LHCN-M2 (cell line): Measurements from ENCODE around the gene C6orf132. TPM values are rescaled to one million over a fixed set of nuclear protein-coding genes. Genes with fewer than 3 reads are reported as not detected.

Experiments
- DNase-seq: peaks from one replicate; pipeline ENCODE4 v3.0.0-alpha.2; 2012; ENCODE audit warnings: low read depth
- total RNA-seq: library from RNA; depleted of rRNA; stranded (reverse); fragments of >200 nt; gene quantifications from 2 replicates; pipeline ENCODE4 v1.2.3, GENCODE V29; 2014; rRNA removed

The C6orf132 gene
- total RNA-seq, 1 experiment from 2014 or later = 0.75 TPM

DNA sequence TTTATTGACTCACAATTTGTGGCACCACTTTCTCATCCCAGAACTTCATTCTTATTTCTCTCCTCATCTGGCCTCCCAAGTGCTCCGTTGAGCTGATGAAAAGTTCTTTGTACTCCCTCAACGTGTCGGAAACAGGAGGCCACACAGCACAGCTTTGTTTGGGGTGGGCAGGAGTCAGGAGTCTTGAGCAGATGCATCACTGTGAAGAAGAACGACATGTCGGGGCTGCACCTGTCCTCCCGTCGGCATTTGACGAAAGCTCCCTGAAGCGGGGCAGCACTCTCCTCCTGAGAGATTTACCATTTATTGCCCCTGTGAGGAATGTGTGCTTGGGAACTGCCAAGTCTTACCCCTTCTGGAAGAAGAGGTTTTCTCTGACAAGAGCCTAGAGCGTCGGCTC is 64.0 kb downstream of the C6orf132 start:
- no peak for DNase-seq

DNA sequence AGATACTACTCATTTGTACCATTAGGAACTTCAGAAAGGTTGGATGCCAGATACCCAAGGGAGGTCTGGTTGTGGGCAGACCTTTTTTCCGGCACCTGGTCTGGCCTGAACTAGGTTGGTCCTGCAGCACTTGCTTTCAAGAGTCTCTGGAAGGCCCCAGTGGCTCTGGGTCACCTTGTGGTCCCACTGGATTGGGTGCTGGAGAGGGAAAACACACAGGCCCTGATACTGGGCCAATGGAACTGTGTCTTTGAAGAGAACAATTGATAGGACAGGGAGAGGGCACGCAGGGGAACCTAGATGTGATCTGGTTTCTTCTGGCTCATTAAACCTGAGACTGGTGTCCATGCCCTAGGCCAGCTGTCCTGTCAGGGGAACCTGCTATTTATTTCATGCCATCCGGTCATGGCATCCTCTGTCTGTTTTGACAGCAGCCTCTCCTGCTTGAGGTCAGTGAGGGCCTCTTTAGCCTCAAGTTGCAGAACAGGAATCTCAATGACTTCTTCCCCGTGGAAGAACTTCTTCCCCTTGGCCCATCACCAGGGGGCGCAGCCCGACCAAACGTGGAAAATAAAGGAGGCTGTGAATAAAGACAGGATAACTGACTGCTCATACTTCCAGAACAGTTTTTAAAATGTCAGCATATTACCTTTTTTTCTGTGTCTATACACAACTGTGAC is 67.1 kb downstream of the C6orf132 start:
- DNase-seq = peak; percentile 63

DNA sequence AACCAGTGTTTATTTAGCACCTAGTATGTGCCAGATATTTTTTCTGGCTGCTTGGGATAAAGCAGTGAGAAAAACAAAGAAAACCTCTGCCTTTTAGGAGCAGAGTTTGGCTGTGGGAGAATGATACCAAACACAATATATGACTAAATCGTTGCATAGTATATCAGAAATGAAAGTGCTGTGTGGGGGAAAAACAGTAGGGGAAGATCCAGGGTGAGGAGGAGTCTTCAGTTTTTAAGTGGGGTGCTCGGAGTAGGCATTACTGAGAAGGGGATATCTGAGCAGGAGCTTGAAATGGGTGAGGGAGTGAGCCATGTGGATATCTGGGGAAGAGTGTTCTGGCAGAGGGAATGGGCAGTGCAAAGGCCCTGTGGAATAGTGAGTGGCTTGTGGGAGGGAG is 69.1 kb downstream of the C6orf132 start:
- DNase-seq = no peak

DNA sequence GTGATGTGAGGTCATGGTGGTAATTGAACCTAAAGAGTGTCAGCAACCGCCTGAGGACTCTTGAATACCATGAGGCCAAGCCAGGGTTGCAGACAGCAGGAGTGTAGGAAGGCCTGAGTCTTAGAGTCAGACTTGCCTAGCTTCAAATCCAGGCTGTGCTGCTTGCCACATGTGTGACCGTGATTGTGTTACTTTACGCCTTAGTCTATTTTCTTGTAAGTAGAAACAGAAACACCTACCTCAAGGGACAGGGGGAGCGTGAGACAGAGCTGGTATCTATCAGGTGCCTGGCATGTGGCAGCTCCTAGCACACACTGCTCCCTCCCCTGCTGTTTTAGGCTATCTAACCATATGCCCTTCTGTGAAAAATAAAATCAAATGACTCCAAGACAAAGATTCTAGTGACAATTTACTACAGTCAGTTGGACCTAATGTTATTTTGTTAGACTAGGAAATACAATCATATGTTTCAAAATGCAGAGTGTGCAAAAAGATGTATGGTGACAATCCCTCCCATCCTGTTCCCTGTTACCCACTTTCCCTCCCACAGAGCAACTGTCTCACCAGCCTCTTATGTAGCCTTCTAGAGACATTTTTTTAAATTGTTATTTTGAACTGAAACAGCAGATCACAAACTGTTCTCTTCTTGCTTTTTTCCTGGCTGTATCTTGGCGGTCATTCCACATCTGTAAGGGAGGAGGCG is 70.4 kb downstream of the C6orf132 start:
- DNase-seq = no peak

DNA sequence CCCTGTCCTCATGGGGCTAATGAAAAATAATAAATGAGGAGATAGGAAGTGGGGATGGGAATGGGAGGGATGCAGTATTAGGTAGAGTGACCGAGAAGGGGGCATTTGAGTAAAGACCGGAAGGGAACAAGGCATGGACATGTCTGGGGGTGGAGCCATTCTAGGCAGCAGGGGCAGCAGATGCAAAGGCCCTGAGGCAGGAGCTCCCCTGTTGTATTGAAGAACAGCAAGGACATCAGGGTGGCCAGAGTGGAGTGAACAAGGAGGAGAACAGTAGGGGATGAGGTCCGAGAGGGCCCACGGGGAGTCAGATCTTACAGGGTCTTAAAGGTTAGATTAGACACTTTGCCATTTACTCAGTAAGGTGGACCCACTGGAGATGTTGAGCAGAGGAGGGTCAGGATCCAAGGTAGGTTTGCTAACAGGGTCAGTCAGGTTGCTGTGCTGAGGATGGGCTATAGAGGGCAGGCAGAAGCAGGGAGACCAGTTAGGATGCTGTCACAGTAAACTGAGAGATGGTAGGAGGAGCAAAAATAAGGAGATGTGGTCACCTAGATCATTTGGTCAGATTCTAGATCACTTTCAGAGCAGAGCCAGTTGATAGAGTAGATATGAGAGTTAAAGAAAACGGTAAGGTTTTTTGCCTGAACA is 73.4 kb downstream of the C6orf132 start:
- DNase-seq = no peak

DNA sequence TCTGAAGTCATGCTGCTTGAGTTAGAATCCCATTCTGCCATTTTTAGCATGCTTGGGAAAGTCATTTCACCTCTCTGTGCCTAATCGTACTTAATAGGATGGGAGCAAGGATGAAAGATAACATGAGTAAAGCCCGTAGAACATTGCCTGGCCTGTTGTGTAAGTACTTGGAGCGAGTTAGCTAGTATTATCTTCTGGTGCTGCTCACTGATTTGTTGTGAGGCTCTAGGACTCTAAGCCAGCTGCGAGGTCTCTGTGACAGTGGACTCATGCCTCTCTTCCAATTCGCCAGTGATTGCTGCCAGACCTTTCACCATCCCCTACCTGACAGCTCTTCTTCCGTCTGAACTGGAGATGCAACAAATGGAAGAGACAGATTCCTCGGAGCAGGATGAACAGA is 74.2 kb downstream of the C6orf132 start:
- no peak for DNase-seq

DNA sequence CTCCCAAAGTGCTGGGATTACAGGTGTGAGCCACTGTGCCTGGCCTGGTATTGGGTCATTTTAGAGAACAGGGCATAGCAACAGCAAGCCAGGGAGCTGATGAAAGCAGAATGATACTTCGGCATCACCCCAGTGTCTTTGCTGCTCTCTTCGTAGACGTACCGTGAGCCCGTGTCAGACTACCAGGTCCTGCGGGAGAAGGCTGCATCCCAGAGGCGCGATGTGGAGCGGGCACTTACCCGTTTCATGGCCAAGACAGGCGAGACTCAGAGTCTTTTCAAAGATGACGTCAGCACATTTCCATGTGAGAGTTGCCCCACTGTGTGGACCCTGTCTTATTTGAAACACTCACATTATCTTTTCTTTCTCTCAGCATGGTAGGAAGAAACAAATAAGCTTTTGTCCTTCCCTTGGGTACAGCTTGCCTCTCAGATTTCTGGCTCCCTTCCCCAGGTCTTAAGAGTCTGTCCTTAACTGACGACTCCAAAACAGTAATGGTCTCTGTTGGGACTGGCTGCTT is 76.2 kb downstream of the C6orf132 start:
- no peak for DNase-seq

DNA sequence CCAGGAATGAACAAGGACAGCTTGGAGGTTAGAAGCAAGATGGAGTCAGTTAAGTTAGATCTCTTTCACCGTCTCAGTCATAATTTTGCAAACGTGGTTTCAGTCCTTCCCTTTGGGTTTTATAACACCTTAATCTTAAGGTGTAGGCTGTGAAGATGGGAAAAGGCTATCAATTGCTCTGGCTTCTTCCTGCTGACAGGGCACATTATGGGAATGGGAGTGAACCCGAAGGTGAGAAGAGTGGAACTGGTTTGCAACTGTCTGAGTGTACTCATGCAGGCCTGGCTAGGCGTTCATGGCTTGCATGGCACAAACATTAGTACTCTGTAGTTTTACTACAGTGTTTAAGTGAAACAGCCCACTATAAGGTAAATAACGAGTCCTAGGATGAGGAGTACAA is 82.7 kb downstream of the C6orf132 start:
- no peak for DNase-seq

DNA sequence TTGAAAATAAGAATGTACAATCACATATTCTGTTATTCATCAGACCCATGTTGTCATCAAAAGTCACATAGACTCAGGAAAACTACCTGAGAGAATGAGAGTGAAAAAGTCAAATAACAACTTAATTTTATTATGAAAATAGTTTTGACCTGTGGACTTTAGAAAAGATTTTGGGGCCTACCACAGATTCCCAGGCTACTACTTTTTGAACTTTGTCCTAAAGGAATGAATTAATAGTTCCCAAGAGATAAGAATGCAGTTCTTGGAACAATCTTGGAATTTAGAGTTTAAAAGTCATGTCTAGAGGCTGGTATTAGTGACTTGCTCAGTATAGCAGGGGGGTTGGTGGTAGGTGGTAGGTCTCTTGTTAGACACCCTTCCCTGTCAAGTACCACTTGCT is 88.8 kb downstream of the C6orf132 start:
- DNase-seq = no peak

DNA sequence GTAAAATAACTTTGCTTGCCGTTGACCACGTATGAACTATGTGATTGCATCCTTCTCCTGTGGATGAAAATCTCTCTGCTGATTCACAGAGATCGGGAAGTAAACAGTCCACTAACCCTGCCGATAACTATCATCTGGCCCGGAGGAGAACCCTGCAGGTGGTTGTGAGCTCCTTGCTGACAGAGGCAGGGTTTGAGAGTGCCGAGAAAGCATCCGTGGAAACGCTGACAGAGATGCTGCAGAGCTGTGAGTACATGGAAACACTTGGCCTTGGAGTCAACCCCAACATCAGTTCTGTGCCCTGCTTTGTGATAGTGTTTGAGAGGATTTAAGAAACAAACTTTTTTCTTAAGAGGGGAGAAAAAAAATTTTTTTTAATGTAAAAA is 91.2 kb downstream of the C6orf132 start:
- DNase-seq = no peak

Other genes starting within 250 kb of the C6orf132 start
- 1.6 and 1.7 TPM in 2 replicates for gene USP49, start 247.2 kb downstream of the C6orf132 start, total RNA-seq
- gene MED20, start 221.5 kb downstream of the C6orf132 start, total RNA-seq = 22.5 and 26.2 TPM in 2 replicates
- 18.5 and 23.7 TPM in 2 replicates for gene BYSL, start 221.1 kb downstream of the C6orf132 start, total RNA-seq
- gene CCND3, start 200.8 kb downstream of the C6orf132 start, total RNA-seq = 176 and 251 TPM in 2 replicates
- 18.1 and 26.5 TPM in 2 replicates for gene TAF8, start 92.1 kb downstream of the C6orf132 start, total RNA-seq
- not detected in 2 replicates for gene GUCA1A, start 30.7 kb upstream of the C6orf132 start, total RNA-seq
- 0.17 TPM in 1 of 2 replicates, not detected in the other for gene GUCA1B, start 52.3 kb upstream of the C6orf132 start, total RNA-seq
- gene MRPS10, start 75.2 kb upstream of the C6orf132 start, total RNA-seq = 53.0 and 58.1 TPM in 2 replicates